ENCODE data around the gene TCN1. TPM values are rescaled to one million over a fixed set of nuclear protein-coding genes. Genes with fewer than 3 reads are reported as not detected.
"Not testable (repeated sequence)": the region's sequence is repeated elsewhere in the genome, so short reads cannot be mapped to it uniquely, and the experiment has no call there.

TCN1 gene
- total and polyA plus RNA-seq, 9 of the 15 experiments (the other 6 are each of a cell fraction or from before 2014, with no cell fraction given), result 0.63 to 25.9 (median 8.0) TPM

DNA sequence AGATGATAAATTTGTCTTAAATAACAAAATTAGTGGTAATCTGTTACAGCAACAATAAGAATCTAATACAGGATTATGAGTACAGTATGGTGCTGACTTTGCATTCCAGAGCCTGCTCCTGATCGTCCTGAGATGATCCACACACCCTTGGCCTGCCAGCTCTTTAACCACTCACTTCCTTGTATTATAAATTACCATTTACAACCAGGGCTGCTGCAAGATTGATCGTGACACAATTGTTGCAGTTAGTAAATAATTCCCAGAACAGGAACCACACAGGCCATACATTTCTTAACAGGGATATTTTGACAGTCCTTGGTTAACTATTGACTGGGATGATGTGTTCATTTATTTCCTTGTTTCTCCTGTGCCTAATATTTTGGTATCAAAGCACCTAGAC lies 17.2 kb downstream of the TCN1 start:
- FAIRE-seq (no peak), DNase-seq (ENCODE audit: extremely low read depth in 1 of 4, low spot score in 3 of 4) (no peak), ATAC-seq (no peak)
- Histone ChIP-seq H3K4me2 (ENCODE audit: insufficient read depth, low read length) (no peak overlapping the region), H4K20me1 (replicated peaks; ENCODE audit: control insufficient read depth, insufficient read depth, low read length) (no peaks in the 10 kb centered on the region), H3K9me1 (ENCODE audit: control insufficient read depth, insufficient read depth, low read length) (no peaks in the 10 kb centered on the region), H3K36me3 (ENCODE audit: control insufficient read depth, insufficient read depth, low read length) (no peaks in the 10 kb centered on the region), H2AFZ (ENCODE audit: low read depth, low read length) (peak overlapping the region; percentile 78), H3K27ac (ENCODE audit: extremely low read depth, low read depth, low read length) (peak overlapping the region; percentile 33; the same call in 2 of the 3 replicates), H3K9me3 (replicated peaks; ENCODE audit: control insufficient read depth, insufficient read depth, low read depth, low read length) (0 out of 2 replicates have a peak, but pooled peaks cover 4% of the 10 kb centered on the region), H3K27me3 (ENCODE audit: control insufficient read depth in 2 of 2, insufficient read depth in 2 of 2, low read length in 2 of 2) (no peaks in the 10 kb centered on the region), H3K4me3 (no peak overlapping the region), H3K79me2 (ENCODE audit: control insufficient read depth, insufficient read depth, low read length) (no peaks in the 10 kb centered on the region), H3K4me1 (replicated peaks in 1 of 2; ENCODE audit: control insufficient read depth in 2 of 2, insufficient read depth in 2 of 2, low read length in 2 of 2) (peaks cover 4 to 33% of the 10 kb centered on the region in 2 experiments; a peak in 3 of 5 replicates), H3K9ac (ENCODE audit: insufficient read depth in 1 of 2, low read depth in 2 of 2, low read length in 2 of 2) (no peak overlapping the region)
- CTCF ChIA-PET (ENCODE audit: low intra/inter-chr PET ratio), result no interaction called here
- TF ChIP-seq ZNF316 (IDR thresholded peaks at IDR 0.05) (peak; percentile 54; the same call in 1 of the 2 replicates), FOXJ2 (tag; IDR thresholded peaks at IDR 0.05) (no peak), MAFG (tag; conservative IDR thresholded peaks at IDR 0.05) (0 out of 2 replicates have a peak, but pooled peaks have one; percentile 29), C11orf30 (IDR thresholded peaks at IDR 0.05; ENCODE audit: low read depth) (peak; percentile 37; the same call in 1 of the 2 replicates)
- POLR2A ChIA-PET, result interaction anchor here (1.2 kb wide), 1 partner anchor 52 kb away, joined by 3 read pairs; no protein-coding TSS in a partner anchor
- intact Hi-C loops (cut with micrococcal nuclease), result no loop called here
- BruUV-seq (replicated peaks), result no TSS peak
- in situ Hi-C loops (cut with MboI), result no loop called here
- WGBS (ENCODE audit: insufficient coverage, low coverage, missing lambda C conversion rate), result 37% methylated on average over 2 of the region's 2 CpGs

- TF ChIP-seq CBFA2T2 (conservative IDR thresholded peaks at IDR 0.05) (peak; percentile 39), CBFA2T3 (IDR thresholded peaks at IDR 0.05) (peak; percentile 62), TRIM24 (IDR thresholded peaks at IDR 0.05) (peak in 1 of 2 experiments; percentile 41; a peak in 1 of 4 replicates), REST (IDR thresholded peaks at IDR 0.05; ENCODE audit: borderline replicate concordance) (peak; percentile 79), NFIC (IDR thresholded peaks at IDR 0.05) (peak; percentile 34; the same call in 1 of the 2 replicates)
- ATAC-seq; H3K36me3 ChIP-seq (ENCODE audit: control insufficient read depth, insufficient read depth, low read length); H3K9ac ChIP-seq (ENCODE audit: insufficient read depth in 1 of 2, low read depth in 2 of 2, low read length in 2 of 2); H3K4me2 ChIP-seq (ENCODE audit: insufficient read depth, low read length); DNase-seq (ENCODE audit: extremely low read depth in 1 of 4, low spot score in 3 of 4); H3K9me1 ChIP-seq (ENCODE audit: control insufficient read depth, insufficient read depth, low read length); H3K27me3 ChIP-seq (ENCODE audit: control insufficient read depth in 2 of 2, insufficient read depth in 2 of 2, low read length in 2 of 2); H4K20me1 ChIP-seq (replicated peaks; ENCODE audit: control insufficient read depth, insufficient read depth, low read length); CTCF ChIA-PET (ENCODE audit: low intra/inter-chr PET ratio); H3K9me3 ChIP-seq (replicated peaks; ENCODE audit: control insufficient read depth, insufficient read depth, low read depth, low read length); BruUV-seq (replicated peaks); in situ Hi-C loops (cut with MboI); FAIRE-seq; H3K27ac ChIP-seq (ENCODE audit: extremely low read depth, low read depth, low read length); H3K79me2 ChIP-seq (ENCODE audit: control insufficient read depth, insufficient read depth, low read length); H3K4me3 ChIP-seq; intact Hi-C loops (cut with micrococcal nuclease); TF ChIP-seq REST (CRISPR knock-in tag; IDR thresholded peaks at IDR 0.05; ENCODE audit: low read depth): not testable (repeated sequence)
- peak overlapping the region; percentile 78 for H2AFZ ChIP-seq (ENCODE audit: low read depth, low read length)
- POLR2A ChIA-PET, result interaction anchor here (1.2 kb wide), 1 partner anchor 52 kb away, joined by 3 read pairs; no protein-coding TSS in a partner anchor
- H3K4me1 ChIP-seq (replicated peaks in 1 of 2; ENCODE audit: control insufficient read depth in 2 of 2, insufficient read depth in 2 of 2, low read length in 2 of 2), result peaks cover 4 to 27% of the 10 kb centered on the region in 2 experiments; a peak in 3 of 5 replicates
- 74% methylated on average over 6 of the region's 6 CpGs for WGBS (ENCODE audit: insufficient coverage, low coverage, missing lambda C conversion rate)
Observed at GRCh38 chr11:59848439-59848838, 17.8 kb downstream of the TCN1 start.

Measured in K562 (cell line).